Measurements from ENCODE around the gene RPS6KA5. TPM values are rescaled to one million over a fixed set of nuclear protein-coding genes. Genes with fewer than 3 reads are reported as not detected.

RPS6KA5 gene
- polyA plus RNA-seq, 2 of the 4 experiments (the other 2 are of a cell fraction), result 2.2 to 4.1 TPM

GRCh38 chr14:90867501-90867900 is 192.9 kb downstream of the RPS6KA5 start:
- Histone ChIP-seq H3K4me1 (peaks cover 18% of the 10 kb centered on the region), H3K9me3 (no peaks in the 10 kb centered on the region), H3K4me2 (no peak overlapping the region), H3K4me3 (no peak overlapping the region), H3K27ac (no peak overlapping the region)
- ChIA-PET POLR2A (no interaction called here), CTCF (interaction anchor here (0.9 kb wide), 1 partner anchor 29 kb away, joined by 3 read pairs; no protein-coding TSS in a partner anchor)
- ATAC-seq (no peak), FAIRE-seq (peak; percentile 32), DNase-seq (ENCODE audit: low read depth in 1 of 2, low spot score in 1 of 2) (no peak)
- TF ChIP-seq EHMT2 (IDR thresholded peaks at IDR 0.05; ENCODE audit: low read depth), result no peak

- H3K4me3 ChIP-seq, result no peak overlapping the region
- ChIA-PET POLR2A (no interaction called here), CTCF (interaction anchor here (0.7 kb wide), 1 partner anchor 373 kb away, joined by 3 read pairs; no protein-coding TSS in a partner anchor)
- no peak overlapping the region for H3K27ac ChIP-seq
- no peak overlapping the region for H3K4me2 ChIP-seq
- DNase-seq (ENCODE audit: low read depth in 1 of 2, low spot score in 1 of 2) (no peak), ATAC-seq (no peak), FAIRE-seq (no peak)
- H3K4me1 ChIP-seq, result peaks cover 15% of the 10 kb centered on the region
- TF ChIP-seq FOXS1 (CRISPR knock-in tag; IDR thresholded peaks at IDR 0.05) (no peak), FOSB (CRISPR knock-in tag; IDR thresholded peaks at IDR 0.05) (no peak), RNF2 (IDR thresholded peaks at IDR 0.05; ENCODE audit: borderline replicate concordance, low read depth) (no peak), BCL3 (IDR thresholded peaks at IDR 0.05) (no peak), MAZ (IDR thresholded peaks at IDR 0.05; ENCODE audit: borderline replicate concordance, low read depth, low read length) (no peak), ELK1 (IDR thresholded peaks at IDR 0.05; ENCODE audit: low read depth, low read length) (no peak), SMC3 (IDR thresholded peaks at IDR 0.05) (no peak), TFCP2L1 (CRISPR knock-in tag; IDR thresholded peaks at IDR 0.05) (no peak), CBX2 (IDR thresholded peaks at IDR 0.05; ENCODE audit: borderline replicate concordance, low read depth) (no peak), NFE2L2 (conservative IDR thresholded peaks at IDR 0.05; ENCODE audit: low read length) (no peak), KDM5A (IDR thresholded peaks at IDR 0.05) (no peak), ZC3H11A (IDR thresholded peaks at IDR 0.05) (no peak), CTCF (IDR thresholded peaks at IDR 0.05) (no peak), MAFK (IDR thresholded peaks at IDR 0.05; ENCODE audit: partially characterized antibody) (no peak), ATOH8 (CRISPR knock-in tag; IDR thresholded peaks at IDR 0.05; ENCODE audit: low read depth) (no peak), HEYL (CRISPR knock-in tag; IDR thresholded peaks at IDR 0.05) (no peak), EP300 (IDR thresholded peaks at IDR 0.05) (no peak), JUNB (IDR thresholded peaks at IDR 0.05) (no peak), POLR2AphosphoS2 (conservative IDR thresholded peaks at IDR 0.05; ENCODE audit: low read length) (no peak), TP53 (CRISPR knock-in tag; IDR thresholded peaks at IDR 0.05) (no peak)
- H3K9me3 ChIP-seq, result no peaks in the 10 kb centered on the region
Measured at GRCh38 chr14:90866833-90867232, 193.6 kb downstream of the RPS6KA5 start.
